H1 (cell line): Measurements from ENCODE around the gene CDH11. TPM values are rescaled to one million over a fixed set of nuclear protein-coding genes. Genes with fewer than 3 reads are reported as not detected.

Experiments used
- CTCF ChIA-PET: fragments of 300-600 bp; sonication (Branson Sonifier 250); formaldehyde crosslinking; loops from one replicate; lab custom pipeline; 2021; ENCODE audit not compliant: partially characterized antibody; lab: Charles Lee
- POLR2A ChIA-PET: fragments of 300-600 bp; sonication (Branson Sonifier 250); formaldehyde crosslinking; loops from one replicate; lab custom pipeline; 2021; ENCODE audit warnings: inconsistent platforms; ENCODE audit not compliant: partially characterized antibody; lab: Charles Lee
- DNase-seq, 2 experiments: peaks; one replicate each; pipeline versions ENCODE4 v3.0.0 to v3.0.0-alpha.2; 2010 to 2022; ENCODE audit warnings: low spot score in 2 of 2, low read depth in 1 of 2, mixed read lengths in 1 of 2
- FAIRE-seq: peaks from 2 replicates; lab custom pipeline; 2011; peaks lifted over from hg19 to GRCh38; lab: Jason Lieb, UNC
- H2AFZ ChIP-seq: 2 replicates; pipeline ENCODE4 v1.8.1; 2012; ENCODE audit warnings: low read length, inconsistent platforms
- H2AK5ac ChIP-seq: 2 replicates; pipeline ENCODE4 v1.6.1; 2013; ENCODE audit warnings: low read depth, low read length
- H2BK120ac ChIP-seq: replicated peaks from 2 replicates; pipeline ENCODE3; 2013; ENCODE audit warnings: low read depth, low read length, inconsistent platforms
- H2BK12ac ChIP-seq: 2 replicates; pipeline ENCODE4 v1.6.1; 2013; ENCODE audit warnings: low read depth, low read length
- H2BK15ac ChIP-seq: 2 replicates; pipeline ENCODE4 v1.6.1; 2013; ENCODE audit warnings: low read length
- H2BK20ac ChIP-seq: 2 replicates; pipeline ENCODE4 v1.6.1; 2013; ENCODE audit warnings: low read length
- H2BK5ac ChIP-seq: 2 replicates; pipeline ENCODE4 v1.6.1; 2013; ENCODE audit warnings: low read depth, low read length
- H3K14ac ChIP-seq: 2 replicates; pipeline ENCODE4 v1.6.1; 2013; ENCODE audit warnings: inconsistent platforms; ENCODE audit not compliant: insufficient read length
- H3K18ac ChIP-seq: 2 replicates; pipeline ENCODE4 v1.6.1; 2013; ENCODE audit warnings: low read length; ENCODE audit errors: extremely low read depth
- H3K23ac ChIP-seq: 2 replicates; pipeline ENCODE4 v1.6.1; 2013; ENCODE audit warnings: inconsistent platforms; ENCODE audit not compliant: insufficient read length
- H3K23me2 ChIP-seq: 2 replicates; pipeline ENCODE4 v1.6.1; 2013; ENCODE audit warnings: low read depth, low read length
- H3K27ac ChIP-seq: 2 replicates; pipeline ENCODE4 v1.6.1; 2011; ENCODE audit warnings: low read depth, low read length, inconsistent platforms
- H3K27me3 ChIP-seq, 4 experiments: replicated peaks in 1 of 4; 1 replicate in 1 of 4; 2 replicates in 3 of 4; pipeline versions ENCODE4 v1.6.1 to v1.8.1; 2011 to 2013; ENCODE audit warnings: low read length in 3 of 4, mild to moderate bottlenecking in 3 of 4, inconsistent platforms in 2 of 4, mixed read lengths in 2 of 4, moderate library complexity in 1 of 4; ENCODE audit not compliant: control insufficient read depth in 3 of 4, insufficient read depth in 3 of 4; ENCODE audit errors: extremely low read depth in 1 of 4
- H3K36me3 ChIP-seq, 4 experiments: 2 replicates each; pipeline versions ENCODE4 v1.6.1 to v1.8.1; 2011 to 2013; ENCODE audit warnings: mild to moderate bottlenecking in 4 of 4, low read length in 3 of 4, moderate library complexity in 2 of 4, control low read depth in 1 of 4, inconsistent platforms in 1 of 4; ENCODE audit not compliant: insufficient read depth in 4 of 4, control insufficient read depth in 2 of 4
- H3K4ac ChIP-seq: replicated peaks from 2 replicates; pipeline ENCODE3; 2013; ENCODE audit warnings: low read length, low read depth, mixed read lengths, inconsistent platforms; ENCODE audit not compliant: insufficient read length
- H3K4me1 ChIP-seq, 4 experiments: replicated peaks in 1 of 4; 1 replicate in 1 of 4; 2 replicates in 3 of 4; pipeline versions ENCODE4 v1.6.1 to v1.8.1; 2011 to 2013; ENCODE audit warnings: low read length in 3 of 4, inconsistent platforms in 2 of 4, mixed read lengths in 1 of 4; ENCODE audit not compliant: insufficient read depth in 4 of 4, control insufficient read depth in 3 of 4
- H3K4me2 ChIP-seq, 2 experiments: 2 replicates each; pipeline versions ENCODE4 v1.6.1 to v1.8.1; 2011 to 2013; ENCODE audit warnings: low read depth in 2 of 2, low read length in 2 of 2, control low read depth in 1 of 2, inconsistent platforms in 1 of 2, mild to moderate bottlenecking in 1 of 2; ENCODE audit not compliant: insufficient read depth in 1 of 2
- H3K4me3 ChIP-seq, 4 experiments: fragments of 200-600, 300-600 bp in 1 of 4; sonication (generic), shearing (Covaris generic), sonication (Bioruptor Twin) in 1 of 4; 2 replicates each; pipeline versions ENCODE4 v1.5.1 to v1.8.1; 2011 to 2016; ENCODE audit warnings: low read length in 4 of 4, low read depth in 3 of 4, control low read depth in 2 of 4, inconsistent platforms in 2 of 4, mild to moderate bottlenecking in 2 of 4, mixed read lengths in 1 of 4, moderate library complexity in 1 of 4; ENCODE audit not compliant: insufficient read depth in 2 of 4; ENCODE audit errors: extremely low read depth in 1 of 4
- H3K56ac ChIP-seq: replicated peaks from 2 replicates; pipeline ENCODE3; 2013; ENCODE audit warnings: low read depth, mild to moderate bottlenecking, mixed read lengths, low read length, inconsistent platforms; ENCODE audit not compliant: insufficient read length
- H3K79me1 ChIP-seq: 2 replicates; pipeline ENCODE4 v1.6.1; 2013; ENCODE audit warnings: low read depth, low read length, control low read depth
- H3K79me2 ChIP-seq, 2 experiments: 2 replicates each; pipeline versions ENCODE4 v1.6.1 to v1.8.1; 2012 to 2013; ENCODE audit warnings: low read length in 2 of 2, mild to moderate bottlenecking in 2 of 2, inconsistent platforms in 1 of 2; ENCODE audit not compliant: insufficient read depth in 2 of 2, control insufficient read depth in 1 of 2
- H3K9ac ChIP-seq, 4 experiments: replicated peaks in 1 of 4; 1 replicate in 1 of 4; 2 replicates in 3 of 4; pipeline versions ENCODE4 v1.6.1 to v1.8.1; 2011 to 2013; ENCODE audit warnings: low read depth in 3 of 4, low read length in 3 of 4, control low read depth in 2 of 4, mild to moderate bottlenecking in 2 of 4, moderate library complexity in 2 of 4, inconsistent platforms in 1 of 4; ENCODE audit errors: extremely low read depth in 1 of 4
- H3K9me3 ChIP-seq, 2 experiments: 2 replicates each; pipeline versions ENCODE4 v1.6.1 to v1.8.1; 2012 to 2013; ENCODE audit warnings: mild to moderate bottlenecking in 2 of 2, moderate library complexity in 2 of 2, control low read depth in 1 of 2, inconsistent platforms in 1 of 2, low read depth in 1 of 2, low read length in 1 of 2, mixed read lengths in 1 of 2; ENCODE audit not compliant: insufficient read depth in 2 of 2
- H4K20me1 ChIP-seq, 2 experiments: replicated peaks in 1 of 2; 2 replicates each; pipeline versions ENCODE3 to v1.8.1; 2011 to 2013; ENCODE audit warnings: inconsistent platforms in 2 of 2, low read length in 2 of 2, mild to moderate bottlenecking in 1 of 2; ENCODE audit not compliant: insufficient read depth in 2 of 2, control insufficient read depth in 1 of 2
- H4K5ac ChIP-seq: 2 replicates; pipeline ENCODE4 v1.6.1; 2013; ENCODE audit warnings: low read length, low read depth, mixed read lengths, inconsistent platforms; ENCODE audit not compliant: insufficient read length
- H4K8ac ChIP-seq: 2 replicates; pipeline ENCODE4 v1.8.0; 2013; ENCODE audit warnings: mild to moderate bottlenecking, moderate library complexity, low read length, inconsistent platforms; ENCODE audit not compliant: insufficient read depth; ENCODE audit errors: extremely low read depth
- H4K91ac ChIP-seq: replicated peaks from 2 replicates; pipeline ENCODE3; 2013; ENCODE audit warnings: low read length, mixed read lengths, inconsistent platforms; ENCODE audit not compliant: insufficient read length
- ATF2 ChIP-seq: IDR thresholded peaks from 2 replicates; pipeline ENCODE4 v1.6.1; 2012; ENCODE audit warnings: low read length, inconsistent platforms
- CEBPB ChIP-seq: IDR thresholded peaks from 2 replicates; pipeline ENCODE4 v1.6.1; 2012; ENCODE audit warnings: low read depth, low read length
- CHD1 ChIP-seq: IDR thresholded peaks from 2 replicates; pipeline ENCODE4 v1.6.1; 2012; ENCODE audit warnings: low read depth, low read length, improper control_type of control experiment
- E2F6 ChIP-seq: IDR thresholded peaks from 2 replicates; pipeline ENCODE4 v1.6.1; 2012; ENCODE audit warnings: inconsistent platforms
- EGR1 ChIP-seq: IDR thresholded peaks from 2 replicates; pipeline ENCODE4 v1.6.1; 2011; ENCODE audit warnings: low read depth, low read length, borderline replicate concordance
- EP300 ChIP-seq, 2 experiments: IDR thresholded peaks; 1 replicate in 1 of 2; 2 replicates in 1 of 2; pipeline ENCODE4 v1.6.1; 2011 to 2012; ENCODE audit warnings: low read depth in 2 of 2, low read length in 2 of 2, mild to moderate bottlenecking in 2 of 2, borderline replicate concordance in 1 of 2, inconsistent platforms in 1 of 2, moderate library complexity in 1 of 2
- GTF2F1 ChIP-seq: IDR thresholded peaks from 2 replicates; pipeline ENCODE4 v1.6.1; 2012; ENCODE audit warnings: low read depth, low read length, improper control_type of control experiment, borderline replicate concordance
- MAFK ChIP-seq: IDR thresholded peaks from 2 replicates; pipeline ENCODE4 v1.6.1; 2012; ENCODE audit warnings: low read depth, mild to moderate bottlenecking, improper control_type of control experiment, low read length
- MAX ChIP-seq: IDR thresholded peaks from 2 replicates; pipeline ENCODE4 v1.6.1; 2012; ENCODE audit warnings: inconsistent platforms
- POU5F1 ChIP-seq: IDR thresholded peaks from 2 replicates; pipeline ENCODE4 v1.6.1; 2011; ENCODE audit warnings: low read depth, mild to moderate bottlenecking, low read length, moderate library complexity
- RFX5 ChIP-seq: IDR thresholded peaks from 2 replicates; pipeline ENCODE4 v1.6.1; 2011; ENCODE audit warnings: low read depth, low read length, improper control_type of control experiment, borderline replicate concordance
- SP4 ChIP-seq: IDR thresholded peaks from 2 replicates; pipeline ENCODE4 v1.6.1; 2012; ENCODE audit warnings: low read length, inconsistent platforms
- WGBS, 2 experiments: shearing (Covaris generic) in 1 of 2; methylation state at CpG; one replicate each; pipeline versions ENCODE4 v1.1.6 to v1.1.7; 2013 to 2015; ENCODE audit warnings: low lambda C conversion rate in 2 of 2, mixed read lengths in 2 of 2, inconsistent platforms in 1 of 2, low coverage in 1 of 2, missing lambda C conversion rate in 1 of 2; ENCODE audit not compliant: insufficient replicate concordance in 2 of 2, insufficient coverage in 1 of 2, insufficient read length in 1 of 2; ENCODE audit errors: extremely low coverage in 1 of 2, missing lambda C conversion rate in 1 of 2; 5-methylcytosine and 5-hydroxymethylcytosine counted together
- polyA plus RNA-seq, 7 experiments: library from polyadenylated mRNA; depleted of rRNA in 3 of 7; stranded (reverse) in 5 of 7; unstranded in 2 of 7; fragments of >200 nt in 5 of 7; fragments of 200-250 nt in 2 of 7; gene quantifications; 1 replicate in 5 of 7; 2 replicates in 1 of 7; 4 replicates in 1 of 7; pipeline versions ENCODE4 v1.2.1 to v1.2.3, GENCODE V29; 2011 to 2013; ENCODE audit warnings: missing spikeins in 2 of 7, mixed read lengths in 2 of 7
- total RNA-seq: library from RNA; stranded (reverse); fragmentation: NEBNext Ultra II Directional; extraction: Animal tissue kit (Norgen Biotek cat#: 25700); gene quantifications from 2 replicates; pipeline ENCODE4 v1.2.1, GENCODE V29; 2021

Gene CDH11
- total and polyA plus RNA-seq, 2 of the 8 experiments (the other 6 are each of a cell fraction or from before 2014, with no cell fraction given): 3.3 to 8.4 TPM

GRCh38 chr16:64926476-64926875 lies 195.4 kb downstream of the CDH11 start:
- 83% methylated on average over 4 of the region's 4 CpGs; no CpG with 5 or more reads in 1 of the 2 experiments for WGBS, 2 experiments
- no peaks in the 10 kb centered on the region for H3K27me3 ChIP-seq
- H2AK5ac ChIP-seq: no peak overlapping the region
- H3K23me2 ChIP-seq: no peaks in the 10 kb centered on the region
- ChIA-PET CTCF (interaction anchor here (2.2 kb wide), 1 partner anchor 16 kb away, joined by 6 read pairs; no protein-coding TSS in a partner anchor), POLR2A (no interaction called here)
- H4K91ac ChIP-seq: no peak overlapping the region
- H3K9me3 ChIP-seq: peaks cover 3 to 17% of the 10 kb centered on the region in 2 experiments; a peak in 3 of 4 replicates
- H4K20me1 ChIP-seq: no peaks in the 10 kb centered on the region
- no peak overlapping the region for H2BK120ac ChIP-seq
- H2BK20ac ChIP-seq: no peak overlapping the region
- H2AFZ ChIP-seq: no peak overlapping the region
- H4K8ac ChIP-seq: no peak overlapping the region
- no peak overlapping the region for H3K27ac ChIP-seq
- H3K9ac ChIP-seq: no peak overlapping the region
- H3K79me1 ChIP-seq: no peaks in the 10 kb centered on the region
- H2BK12ac ChIP-seq: no peak overlapping the region
- no peak overlapping the region for H3K56ac ChIP-seq
- no peak overlapping the region for H3K23ac ChIP-seq
- FAIRE-seq (no peak), DNase-seq (no peak)
- no peaks in the 10 kb centered on the region for H3K79me2 ChIP-seq
- no peak overlapping the region for H3K4me2 ChIP-seq
- no peak overlapping the region for H2BK15ac ChIP-seq
- no peak overlapping the region for H4K5ac ChIP-seq
- no peak overlapping the region for H3K18ac ChIP-seq
- H3K4me1 ChIP-seq: no peaks in the 10 kb centered on the region
- H3K4ac ChIP-seq: no peak overlapping the region
- no peak overlapping the region for H3K14ac ChIP-seq
- no peaks in the 10 kb centered on the region for H3K36me3 ChIP-seq
- no peak overlapping the region for H2BK5ac ChIP-seq
- H3K4me3 ChIP-seq: no peak overlapping the region
- TF ChIP-seq MAFK (no peak), POU5F1 (no peak), MAX (no peak), EP300 (IDR thresholded peaks at IDR 0.05; ENCODE audit: borderline replicate concordance in 1 of 2, low read depth in 2 of 2, low read length in 2 of 2) (no peak), E2F6 (no peak), RFX5 (no peak), GTF2F1 (no peak), EGR1 (no peak), SP4 (no peak), ATF2 (no peak), CEBPB (no peak), CHD1 (no peak)
